Measurements from ENCODE around the gene IL24. TPM values are rescaled to one million over a fixed set of nuclear protein-coding genes. Genes with fewer than 3 reads are reported as not detected.

Gene IL24
- total and polyA plus RNA-seq, 10 of the 15 experiments (the other 5 are each of a cell fraction or from before 2014, with no cell fraction given): 0.05 to 19.8 (median 0.35) TPM; not detected in 1

DNA sequence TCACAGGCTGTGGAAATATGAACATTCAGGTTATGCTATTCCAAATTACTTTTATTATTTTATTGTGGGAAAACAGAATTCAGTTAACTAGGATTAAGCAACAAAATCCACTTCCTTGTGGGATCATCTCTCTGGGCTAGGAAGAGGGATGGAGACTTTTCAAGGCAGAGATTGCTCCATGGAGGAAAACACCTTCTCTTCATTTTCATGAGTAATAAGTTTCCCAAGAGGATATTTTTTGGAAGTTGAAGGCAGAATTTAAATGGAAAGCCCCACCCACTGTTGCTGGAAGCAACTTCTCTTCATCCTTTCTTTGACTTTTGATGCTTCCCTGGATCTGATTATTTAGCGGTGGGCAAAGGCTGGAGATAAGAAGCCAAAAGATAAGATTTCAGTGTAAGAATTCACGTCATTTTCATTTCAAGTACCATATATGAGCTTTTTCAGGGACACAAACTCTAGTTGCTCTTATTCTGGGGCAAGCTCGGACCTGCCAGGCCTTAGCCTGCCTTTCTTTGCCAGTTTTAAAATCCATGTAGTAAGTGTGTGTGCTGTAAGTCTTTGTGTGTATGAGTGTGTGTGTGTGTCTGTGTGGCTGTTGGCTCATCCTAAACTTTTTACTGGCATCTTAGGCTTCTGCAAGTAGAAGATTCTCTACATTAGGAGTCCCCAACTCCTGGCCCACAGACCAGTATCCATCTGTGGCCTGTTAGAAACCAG is 11.7 kb upstream of the IL24 start:
- WGBS (ENCODE audit: insufficient coverage, insufficient replicate concordance, low lambda C conversion rate, missing lambda C conversion rate): 33% methylated on average over 3 of the region's 3 CpGs

DNA sequence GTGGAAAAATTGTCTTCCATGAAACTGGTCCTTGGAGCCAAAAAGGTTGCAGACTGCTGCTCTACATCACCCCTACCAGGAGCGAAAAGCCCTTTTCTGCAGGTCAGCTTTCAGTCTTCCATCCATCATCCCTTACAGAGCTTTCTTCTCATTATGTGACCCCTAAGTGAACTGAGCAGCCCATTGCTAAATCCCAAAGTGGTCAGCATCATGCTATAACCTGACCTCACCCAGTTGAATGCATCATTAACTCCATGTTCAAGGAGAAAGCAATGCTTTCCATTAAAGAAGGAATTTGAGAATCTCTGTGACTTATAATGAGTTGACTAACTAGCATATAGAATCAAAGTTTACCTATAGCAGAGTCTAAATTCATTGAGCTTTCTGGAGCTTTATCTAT is 10.4 kb upstream of the IL24 start:
- intact Hi-C loops (cut with micrococcal nuclease; ENCODE audit: unreplicated experiment): no loop called here
- Histone ChIP-seq H3K4me2 (ENCODE audit: control insufficient read depth, insufficient read depth) (no peak overlapping the region), H4K20me1 (ENCODE audit: control insufficient read depth, insufficient read depth) (no peaks in the 10 kb centered on the region), H3K27ac (ENCODE audit: control insufficient read depth, insufficient read depth) (no peak overlapping the region), H3K9ac (ENCODE audit: control insufficient read depth, insufficient read depth, low read length) (no peak overlapping the region), H2AFZ (ENCODE audit: control insufficient read depth, low read depth, low read length) (no peak overlapping the region), H3K4me1 (ENCODE audit: control insufficient read depth, insufficient read depth, low read length) (no peaks in the 10 kb centered on the region), H3K4me3 (no peak overlapping the region), H3K36me3 (ENCODE audit: control insufficient read depth in 2 of 2, insufficient read depth in 2 of 2, low read length in 1 of 2) (no peaks in the 10 kb centered on the region), H3K79me2 (ENCODE audit: control insufficient read depth, insufficient read depth, low read length) (no peaks in the 10 kb centered on the region), H3K27me3 (replicated peaks in 1 of 2; ENCODE audit: control insufficient read depth in 2 of 2, insufficient read depth in 2 of 2, low read length in 1 of 2) (no peaks in the 10 kb centered on the region), H3K9me3 (replicated peaks; ENCODE audit: control insufficient read depth, insufficient read depth, low read length) (no peaks in the 10 kb centered on the region)
- in situ Hi-C loops (cut with MboI): no loop called here
- ChIA-PET CTCF (interaction anchor here (0.6 to 1.4 kb wide), 6 partner anchors 8 to 417 kb away, joined by 3 to 5 read pairs (median 3); no protein-coding TSS in a partner anchor), POLR2A (no interaction called here), SMC1A (ENCODE audit: uncharacterized antibody, unreplicated experiment) (interaction anchor here (1.3 to 2.2 kb wide), 2 partner anchors 8 to 22 kb away, joined by 3 to 7 read pairs; no protein-coding TSS in a partner anchor), RAD21 (ENCODE audit: unreplicated experiment) (interaction anchor here (1.5 kb wide), 1 partner anchor 50 kb away, joined by 3 read pairs; no protein-coding TSS in a partner anchor)
- no peak for FAIRE-seq
- ATAC-seq: no peak
- WGBS (ENCODE audit: insufficient coverage, insufficient replicate concordance, low lambda C conversion rate, missing lambda C conversion rate): 35% methylated on average over 1 of the region's 1 CpG
- no peak for DNase-seq (ENCODE audit: low read depth, low spot score)
- BruUV-seq (replicated peaks): no TSS peak
- TF ChIP-seq, protein P1, sequence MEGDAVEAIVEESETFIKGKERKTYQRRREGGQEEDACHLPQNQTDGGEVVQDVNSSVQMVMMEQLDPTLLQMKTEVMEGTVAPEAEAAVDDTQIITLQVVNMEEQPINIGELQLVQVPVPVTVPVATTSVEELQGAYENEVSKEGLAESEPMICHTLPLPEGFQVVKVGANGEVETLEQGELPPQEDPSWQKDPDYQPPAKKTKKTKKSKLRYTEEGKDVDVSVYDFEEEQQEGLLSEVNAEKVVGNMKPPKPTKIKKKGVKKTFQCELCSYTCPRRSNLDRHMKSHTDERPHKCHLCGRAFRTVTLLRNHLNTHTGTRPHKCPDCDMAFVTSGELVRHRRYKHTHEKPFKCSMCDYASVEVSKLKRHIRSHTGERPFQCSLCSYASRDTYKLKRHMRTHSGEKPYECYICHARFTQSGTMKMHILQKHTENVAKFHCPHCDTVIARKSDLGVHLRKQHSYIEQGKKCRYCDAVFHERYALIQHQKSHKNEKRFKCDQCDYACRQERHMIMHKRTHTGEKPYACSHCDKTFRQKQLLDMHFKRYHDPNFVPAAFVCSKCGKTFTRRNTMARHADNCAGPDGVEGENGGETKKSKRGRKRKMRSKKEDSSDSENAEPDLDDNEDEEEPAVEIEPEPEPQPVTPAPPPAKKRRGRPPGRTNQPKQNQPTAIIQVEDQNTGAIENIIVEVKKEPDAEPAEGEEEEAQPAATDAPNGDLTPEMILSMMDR (IDR thresholded peaks at IDR 0.05 in 2 of 3, conservative IDR thresholded peaks at IDR 0.05 in 1 of 3; ENCODE audit: control insufficient read depth in 2 of 3, extremely low read depth in 1 of 3, insufficient read depth in 1 of 3, low read depth in 3 of 3, low read length in 3 of 3): no peak
- no peak for TF ChIP-seq TCF3 (IDR thresholded peaks at IDR 0.05; ENCODE audit: borderline replicate concordance, insufficient read depth, low read depth, low read length)
- no peak for TF ChIP-seq NR2F1 (conservative IDR thresholded peaks at IDR 0.05)
- no peak for TF ChIP-seq SMC3 (IDR thresholded peaks at IDR 0.05; ENCODE audit: borderline replicate concordance, low read length)
- TF ChIP-seq HDAC6 (IDR thresholded peaks at IDR 0.05; ENCODE audit: unreplicated experiment): no peak
- no peak for TF ChIP-seq TCF7 (IDR thresholded peaks at IDR 0.05; ENCODE audit: borderline replicate concordance)
- TF ChIP-seq SRF (IDR thresholded peaks at IDR 0.05; ENCODE audit: low read depth in 2 of 2, low read length in 2 of 2): no peak
- no peak for TF ChIP-seq POU2F2 (IDR thresholded peaks at IDR 0.05; ENCODE audit: borderline replicate concordance, low read depth, low read length)
- no peak for TF ChIP-seq NFIC (IDR thresholded peaks at IDR 0.05; ENCODE audit: low read depth, low read length)
- no peak for TF ChIP-seq JUNB (IDR thresholded peaks at IDR 0.05)
- no peak for TF ChIP-seq ZNF217 (IDR thresholded peaks at IDR 0.05)
- TF ChIP-seq MYC (IDR thresholded peaks at IDR 0.05; ENCODE audit: insufficient read depth, insufficient read length, insufficient replicate concordance, low read length, severe bottlenecking): no peak
- no peak for TF ChIP-seq BRCA1 (IDR thresholded peaks at IDR 0.05; ENCODE audit: low read depth, low read length)
- no peak for TF ChIP-seq IKZF1 (conservative IDR thresholded peaks at IDR 0.05)

More for the DNA sequence above, 11.7 kb upstream of the IL24 start:
- H2AFZ ChIP-seq (ENCODE audit: control insufficient read depth, low read depth, low read length): no peak overlapping the region
- DNase-seq (ENCODE audit: low read depth, low spot score): no peak
- H3K4me1 ChIP-seq (ENCODE audit: control insufficient read depth, insufficient read depth, low read length): no peaks in the 10 kb centered on the region
- no peaks in the 10 kb centered on the region for H3K79me2 ChIP-seq (ENCODE audit: control insufficient read depth, insufficient read depth, low read length)
- H3K4me2 ChIP-seq (ENCODE audit: control insufficient read depth, insufficient read depth): no peak overlapping the region
- intact Hi-C loops (cut with micrococcal nuclease; ENCODE audit: unreplicated experiment): no loop called here
- H3K9me3 ChIP-seq (replicated peaks; ENCODE audit: control insufficient read depth, insufficient read depth, low read length): no peaks in the 10 kb centered on the region
- BruUV-seq (replicated peaks): no TSS peak
- ChIA-PET SMC1A (ENCODE audit: uncharacterized antibody, unreplicated experiment) (interaction anchor here (1.3 to 3.6 kb wide), 5 partner anchors 10 to 26 kb away, joined by 3 to 16 read pairs (median 7); no protein-coding TSS in a partner anchor), RAD21 (ENCODE audit: unreplicated experiment) (interaction anchor here (1.5 kb wide), 1 partner anchor 51 kb away, joined by 3 read pairs; no protein-coding TSS in a partner anchor), CTCF (interaction anchor here (0.7 to 3.4 kb wide), 8 partner anchors 19 to 97 kb away, joined by 3 to 22 read pairs (median 6); partner anchors contain the start of gene IL20), POLR2A (interaction anchor here (0.7 to 1.2 kb wide), 2 partner anchors 8 to 14 kb away, joined by 3 to 5 read pairs; no protein-coding TSS in a partner anchor)
- no peak overlapping the region for H3K4me3 ChIP-seq
- no peaks in the 10 kb centered on the region for H3K27me3 ChIP-seq (replicated peaks in 1 of 2; ENCODE audit: control insufficient read depth in 2 of 2, insufficient read depth in 2 of 2, low read length in 1 of 2)
- no peak for FAIRE-seq
- no peak overlapping the region for H3K27ac ChIP-seq (ENCODE audit: control insufficient read depth, insufficient read depth)
- TF ChIP-seq SIN3A (IDR thresholded peaks at IDR 0.05; ENCODE audit: low read depth, low read length): no peak
- H3K9ac ChIP-seq (ENCODE audit: control insufficient read depth, insufficient read depth, low read length): no peak overlapping the region
- in situ Hi-C loops (cut with MboI): no loop called here
- no peaks in the 10 kb centered on the region for H3K36me3 ChIP-seq (ENCODE audit: control insufficient read depth in 2 of 2, insufficient read depth in 2 of 2, low read length in 1 of 2)
- no peaks in the 10 kb centered on the region for H4K20me1 ChIP-seq (ENCODE audit: control insufficient read depth, insufficient read depth)
- ATAC-seq: no peak
